Progenitor cell of endocrine pancreas (in vitro differentiated cells): ENCODE measurements around the gene IGF1R. TPM values are rescaled to one million over a fixed set of nuclear protein-coding genes. Genes with fewer than 3 reads are reported as not detected.

Experiments
- DNase-seq: peaks from one replicate; pipeline ENCODE4 v3.0.0; 2021; ENCODE audit warnings: low spot score; ENCODE audit not compliant: unreplicated experiment
- H3K27ac Mint-ChIP-seq: 2 replicates; pipeline ENCODE4 v1.8.0; 2021; ENCODE audit warnings: mild to moderate bottlenecking, moderate library complexity, mixed read lengths
- H3K27me3 Mint-ChIP-seq: 2 replicates; pipeline ENCODE4 v1.8.0; 2021; ENCODE audit warnings: mixed read lengths
- H3K36me3 Mint-ChIP-seq: 2 replicates; pipeline ENCODE4 v1.8.0; 2022; ENCODE audit warnings: mixed read lengths; ENCODE audit not compliant: insufficient read depth
- H3K4me1 Mint-ChIP-seq: 2 replicates; pipeline ENCODE4 v1.8.0; 2021; ENCODE audit warnings: low read depth, mixed read lengths
- H3K4me3 Mint-ChIP-seq: 2 replicates; pipeline ENCODE4 v1.8.0; 2021; ENCODE audit warnings: low read depth, mild to moderate bottlenecking, moderate library complexity, mixed read lengths
- H3K9me3 Mint-ChIP-seq: 2 replicates; pipeline ENCODE4 v1.8.0; 2021; ENCODE audit warnings: low read depth, mixed read lengths
- total RNA-seq: library from RNA; stranded (reverse); gene quantifications from 2 replicates; pipeline ENCODE4 v1.2.1, GENCODE V29; 2021
- TF ChIP-seq, protein P1 (sequence below): fragments of 200-600 bp; sonication (generic); IDR thresholded peaks from one replicate; pipeline ENCODE4 v1.5.0; 2021; ENCODE audit warnings: antibody characterized with exemption, mild to moderate bottlenecking; ENCODE audit not compliant: unreplicated experiment

The IGF1R gene
- total RNA-seq, 1 donor from 2014 or later: 106 TPM

- Mint-ChIP-seq H3K4me3 (no peak overlapping the region), H3K36me3 (no peaks in the 10 kb centered on the region), H3K4me1 (no peaks in the 10 kb centered on the region), H3K9me3 (no peaks in the 10 kb centered on the region), H3K27ac (no peak overlapping the region), H3K27me3 (peaks cover 28% of the 10 kb centered on the region)
- DNase-seq: no peak
- TF ChIP-seq, protein P1, sequence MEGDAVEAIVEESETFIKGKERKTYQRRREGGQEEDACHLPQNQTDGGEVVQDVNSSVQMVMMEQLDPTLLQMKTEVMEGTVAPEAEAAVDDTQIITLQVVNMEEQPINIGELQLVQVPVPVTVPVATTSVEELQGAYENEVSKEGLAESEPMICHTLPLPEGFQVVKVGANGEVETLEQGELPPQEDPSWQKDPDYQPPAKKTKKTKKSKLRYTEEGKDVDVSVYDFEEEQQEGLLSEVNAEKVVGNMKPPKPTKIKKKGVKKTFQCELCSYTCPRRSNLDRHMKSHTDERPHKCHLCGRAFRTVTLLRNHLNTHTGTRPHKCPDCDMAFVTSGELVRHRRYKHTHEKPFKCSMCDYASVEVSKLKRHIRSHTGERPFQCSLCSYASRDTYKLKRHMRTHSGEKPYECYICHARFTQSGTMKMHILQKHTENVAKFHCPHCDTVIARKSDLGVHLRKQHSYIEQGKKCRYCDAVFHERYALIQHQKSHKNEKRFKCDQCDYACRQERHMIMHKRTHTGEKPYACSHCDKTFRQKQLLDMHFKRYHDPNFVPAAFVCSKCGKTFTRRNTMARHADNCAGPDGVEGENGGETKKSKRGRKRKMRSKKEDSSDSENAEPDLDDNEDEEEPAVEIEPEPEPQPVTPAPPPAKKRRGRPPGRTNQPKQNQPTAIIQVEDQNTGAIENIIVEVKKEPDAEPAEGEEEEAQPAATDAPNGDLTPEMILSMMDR: no peak
Measured at GRCh38 chr15:98620020-98620419, 28.3 kb upstream of the IGF1R start.

DNA sequence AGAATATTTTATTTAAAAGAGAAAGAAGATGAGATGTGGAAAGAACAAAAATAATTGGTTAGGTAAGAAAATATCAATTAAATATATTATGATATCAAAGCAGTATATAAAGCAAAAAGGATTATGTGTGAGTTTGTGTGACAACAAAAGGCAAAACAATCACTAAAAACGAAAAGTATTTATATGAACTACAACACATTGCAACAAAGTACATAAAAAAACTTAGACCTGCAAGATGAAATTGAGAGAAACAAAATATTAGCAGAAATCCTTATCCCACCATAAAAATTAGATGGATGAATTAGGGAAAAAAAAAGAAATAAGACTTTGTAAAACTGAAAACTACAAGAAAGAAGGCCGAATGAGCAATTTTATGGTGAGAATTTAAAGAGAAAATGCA lies 27.3 kb upstream of the IGF1R start:
- Mint-ChIP-seq H3K9me3 (no peaks in the 10 kb centered on the region), H3K27ac (no peak overlapping the region), H3K4me3 (no peak overlapping the region), H3K36me3 (no peaks in the 10 kb centered on the region), H3K4me1 (no peaks in the 10 kb centered on the region), H3K27me3 (peaks cover 28% of the 10 kb centered on the region)
- TF ChIP-seq, protein P1: no peak
- DNase-seq: no peak

DNA sequence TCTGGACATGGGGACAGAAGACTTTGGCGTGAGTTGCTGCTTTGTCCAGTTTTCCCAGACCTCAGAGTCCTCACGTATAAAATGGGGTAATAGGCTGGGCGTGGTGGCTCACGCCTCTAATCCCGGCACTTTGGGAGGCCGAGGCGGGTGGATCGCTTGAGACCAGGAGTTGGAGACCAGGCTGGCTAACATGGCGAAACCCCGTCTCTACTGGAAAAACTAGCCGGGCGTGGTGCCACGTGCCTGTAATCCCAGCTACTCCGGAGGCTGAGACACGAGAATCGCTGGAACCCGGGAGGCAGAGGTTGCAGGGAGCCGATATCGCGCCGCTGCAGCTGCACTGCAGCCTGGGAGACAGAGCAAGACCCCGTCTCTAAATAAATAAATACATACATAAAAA lies 22.7 kb upstream of the IGF1R start:
- H3K4me1 Mint-ChIP-seq: no peaks in the 10 kb centered on the region
- H3K36me3 Mint-ChIP-seq: no peaks in the 10 kb centered on the region
- TF ChIP-seq, protein P1: no peak
- H3K4me3 Mint-ChIP-seq: no peak overlapping the region
- no peaks in the 10 kb centered on the region for H3K9me3 Mint-ChIP-seq
- DNase-seq: no peak
- no peak overlapping the region for H3K27ac Mint-ChIP-seq
- peaks cover 19% of the 10 kb centered on the region for H3K27me3 Mint-ChIP-seq

- no peak for DNase-seq
- H3K4me1 Mint-ChIP-seq: no peaks in the 10 kb centered on the region
Measured at GRCh38 chr15:98626153-98626552, 22.2 kb upstream of the IGF1R start.

GRCh38 chr15:98628216-98628615 lies 20.1 kb upstream of the IGF1R start:
- Mint-ChIP-seq H3K4me3 (no peak overlapping the region), H3K36me3 (no peaks in the 10 kb centered on the region), H3K9me3 (no peaks in the 10 kb centered on the region), H3K4me1 (no peaks in the 10 kb centered on the region), H3K27ac (no peak overlapping the region), H3K27me3 (peaks cover 29% of the 10 kb centered on the region)
- TF ChIP-seq, protein P1: no peak
- no peak for DNase-seq

More at GRCh38 chr15:98626153-98626552, 22.2 kb upstream of the IGF1R start:
- no peak overlapping the region for H3K4me3 Mint-ChIP-seq
- H3K27me3 Mint-ChIP-seq: peaks cover 23% of the 10 kb centered on the region
- TF ChIP-seq, protein P1: no peak
- no peaks in the 10 kb centered on the region for H3K36me3 Mint-ChIP-seq
- H3K9me3 Mint-ChIP-seq: no peaks in the 10 kb centered on the region
- no peak overlapping the region for H3K27ac Mint-ChIP-seq
